HG03097 (cell line): Measurements from ENCODE around the gene SMIM20.

Source experiments
- ATAC-seq: cut with Tn5 transposase; IDR thresholded peaks from one replicate; pipeline ENCODE4 v1.9.1; 2021; ENCODE audit not compliant: unreplicated experiment, low FRiP score

Gene SMIM20

DNA sequence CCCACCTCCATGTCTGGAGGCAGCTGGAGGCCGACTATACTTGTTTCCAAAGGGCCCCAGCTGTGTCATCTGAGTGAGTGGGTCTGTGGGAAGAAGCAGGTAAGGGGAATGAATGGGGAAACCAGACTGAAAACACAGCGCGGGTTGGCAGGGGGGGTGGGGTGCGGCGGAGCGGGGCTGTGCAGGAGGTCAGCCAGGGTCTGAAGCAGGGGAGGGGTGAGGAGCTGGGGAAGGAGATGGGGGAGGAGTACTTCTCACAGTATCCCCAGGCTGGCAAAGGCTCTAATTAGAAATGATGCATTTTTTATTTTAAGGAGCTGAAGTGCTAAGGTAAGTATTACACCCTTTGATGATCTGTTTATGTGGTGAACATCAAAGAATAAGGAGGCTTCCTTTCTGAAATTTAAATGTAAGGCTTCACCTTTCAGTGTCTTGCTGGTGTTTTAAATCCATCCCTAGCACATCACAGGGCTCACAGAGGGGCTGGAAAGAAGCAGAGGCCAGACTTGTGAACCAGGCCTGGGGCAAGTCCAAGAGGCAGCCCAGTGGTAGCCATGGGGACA, 37.5 kb downstream of the SMIM20 start:
- no peak for ATAC-seq

DNA sequence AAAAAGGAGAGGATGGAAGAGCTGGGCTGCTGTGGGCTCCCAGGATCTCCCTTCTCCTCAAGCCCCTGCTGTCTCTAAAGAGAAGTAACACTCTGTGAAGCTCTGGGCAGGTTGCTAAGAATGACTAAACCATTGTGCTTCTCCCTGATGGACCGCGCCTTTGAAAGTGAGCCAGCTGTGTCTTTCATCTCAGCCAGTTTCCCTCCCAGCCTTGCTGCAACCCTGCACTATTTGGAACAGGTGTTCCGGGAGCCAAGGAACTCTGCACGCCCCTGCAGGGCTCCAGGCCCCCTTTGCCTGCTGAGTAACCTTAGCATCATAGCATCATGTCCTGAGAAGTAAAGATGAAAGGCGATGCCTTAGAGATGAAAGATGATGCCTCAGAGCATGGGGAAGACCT, 39.7 kb downstream of the SMIM20 start:
- ATAC-seq = no peak

DNA sequence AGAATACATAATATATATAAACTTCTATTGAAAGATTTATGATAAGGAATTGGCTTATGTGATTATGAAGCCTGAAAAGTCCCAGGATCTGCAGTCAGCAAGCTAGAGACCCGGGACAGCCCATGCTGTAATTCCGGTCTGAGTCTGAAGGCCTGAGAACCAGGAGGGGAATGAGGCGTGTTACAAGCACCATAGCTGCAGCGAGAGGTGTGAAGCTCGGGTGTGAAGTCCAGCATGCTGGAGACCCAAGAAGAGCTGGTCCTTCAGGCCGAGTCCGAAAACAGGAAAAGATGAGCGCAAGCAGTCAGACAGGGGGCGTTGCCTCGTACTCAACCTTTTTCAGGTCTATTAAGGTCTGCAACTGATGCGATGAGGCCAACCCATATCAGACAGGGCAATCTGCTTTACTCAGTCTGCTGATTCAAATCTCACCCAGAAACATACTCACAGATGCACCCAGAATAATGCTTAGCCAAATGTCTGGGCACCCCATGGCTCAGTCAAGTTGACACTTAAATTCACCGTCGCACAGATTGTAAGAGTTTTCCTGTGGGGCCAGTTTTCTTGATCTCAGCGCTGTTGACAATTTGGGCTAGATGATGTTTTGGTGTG, 40.4 kb downstream of the SMIM20 start:
- no peak for ATAC-seq

DNA sequence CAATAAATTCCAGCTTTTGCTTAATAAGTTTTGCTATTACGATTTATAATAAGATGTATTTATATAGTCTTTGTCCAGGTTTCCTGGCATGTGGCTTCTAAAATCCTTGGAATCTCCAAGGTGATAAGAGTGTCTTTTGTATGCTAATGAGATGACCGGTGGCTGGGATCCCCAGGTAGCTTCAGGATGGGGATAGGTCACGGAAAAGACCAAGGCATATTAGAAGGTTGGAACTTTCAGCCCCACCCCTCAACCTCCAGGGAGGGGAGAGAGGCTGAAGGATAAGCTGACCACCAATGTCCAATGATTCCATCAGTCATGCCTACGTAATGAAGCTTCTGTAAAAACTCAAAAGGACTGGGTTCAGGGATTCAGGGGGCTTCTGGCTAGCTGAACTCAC, 41.7 kb downstream of the SMIM20 start:
- ATAC-seq = no peak

DNA sequence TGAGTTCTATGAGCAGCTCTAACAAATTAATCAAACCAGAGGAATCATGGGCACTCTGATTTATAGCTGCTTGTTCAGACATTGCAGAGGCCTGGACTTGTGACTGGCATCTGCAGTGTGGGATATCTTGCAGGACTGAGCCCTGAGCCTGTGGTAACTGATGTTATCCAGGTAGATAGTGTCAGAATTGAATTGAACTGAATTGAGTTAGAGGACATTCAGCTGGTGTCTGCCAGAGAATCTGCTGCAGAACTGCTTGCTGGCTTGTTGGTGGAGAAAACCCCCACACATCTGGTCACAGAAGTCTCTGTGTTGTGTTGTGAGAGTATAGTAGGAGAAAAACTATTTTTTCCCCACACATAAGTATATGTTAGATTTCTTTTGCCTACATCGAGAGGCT, 42.2 kb downstream of the SMIM20 start:
- no peak for ATAC-seq

DNA sequence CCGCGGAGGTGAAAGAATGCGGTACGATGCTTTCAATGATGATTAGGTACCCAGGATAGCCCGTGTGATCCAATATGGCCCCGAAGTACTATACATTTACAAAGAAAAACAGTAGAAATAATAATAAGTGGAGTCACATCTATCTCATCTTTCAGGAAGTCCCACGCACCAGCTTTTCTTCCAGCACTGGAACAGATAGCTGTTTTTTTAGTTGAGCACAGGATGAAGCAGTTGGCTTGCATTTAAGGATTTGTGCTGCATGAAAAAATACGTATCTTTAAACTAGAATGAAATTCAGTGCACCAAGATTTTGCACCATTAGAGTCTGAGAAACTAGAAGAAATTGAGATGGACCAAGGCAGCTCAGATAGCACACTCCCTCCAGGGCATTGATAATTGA, 44.1 kb downstream of the SMIM20 start:
- ATAC-seq = no peak

- ATAC-seq = no peak
These were observed 48.4 kb downstream of the SMIM20 start for GRCh38 chr4:25962393-25962792.

GRCh38 chr4:25965629-25966028, 51.6 kb downstream of the SMIM20 start:
- no peak for ATAC-seq

DNA sequence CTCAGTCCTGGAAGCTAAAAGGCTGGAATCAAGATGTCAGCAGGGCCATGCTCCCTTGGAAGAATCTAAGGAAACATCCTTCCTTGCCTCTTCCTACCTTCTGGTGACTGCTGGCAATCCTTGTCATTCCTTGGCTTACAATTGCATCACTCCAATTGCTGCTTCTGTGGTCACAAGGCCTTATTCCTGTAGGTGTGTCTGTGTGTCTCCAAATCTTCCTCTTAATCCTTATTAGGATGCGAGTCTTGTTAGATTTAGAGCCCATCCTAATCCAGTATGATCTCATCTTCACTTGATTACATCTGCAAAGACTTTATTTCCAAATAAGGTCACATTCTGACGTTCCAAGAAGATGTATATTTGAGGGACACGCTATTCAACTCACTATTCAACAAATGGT, 52.2 kb downstream of the SMIM20 start:
- ATAC-seq = no peak

- ATAC-seq = no peak
These were observed 55.5 kb downstream of the SMIM20 start for GRCh38 chr4:25969374-25970155.

- ATAC-seq = peak; percentile 54
These were observed 56.2 kb downstream of the SMIM20 start for GRCh38 chr4:25970226-25970675.

- no peak for ATAC-seq
These were observed 56.8 kb downstream of the SMIM20 start for GRCh38 chr4:25970691-25971432.

DNA sequence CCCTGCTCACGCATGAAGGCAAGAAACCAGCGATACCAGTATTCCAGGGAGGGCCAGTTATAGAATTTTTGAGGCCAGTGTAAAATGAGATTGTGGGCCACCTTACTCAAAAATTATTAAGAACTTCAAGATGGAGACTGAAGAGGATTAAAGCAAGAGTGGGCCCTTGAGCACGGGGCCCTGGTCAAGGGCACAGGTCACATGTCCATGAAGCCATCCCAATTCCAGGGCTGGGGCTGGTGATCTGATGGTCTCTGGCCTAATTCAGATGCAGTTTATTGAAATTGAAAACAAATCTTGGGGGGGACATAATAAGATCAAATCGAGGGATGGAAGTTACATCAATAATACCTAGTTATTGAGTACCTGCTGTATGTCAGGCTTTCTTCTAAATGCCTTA, 58.3 kb downstream of the SMIM20 start:
- no peak for ATAC-seq

GRCh38 chr4:25972984-25973745, 59.1 kb downstream of the SMIM20 start:
- ATAC-seq = no peak

- ATAC-seq = no peak
These were observed 62.8 kb downstream of the SMIM20 start for GRCh38 chr4:25976780-25977179.

- no peak for ATAC-seq
These were observed 63.6 kb downstream of the SMIM20 start for GRCh38 chr4:25977397-25978170.

DNA sequence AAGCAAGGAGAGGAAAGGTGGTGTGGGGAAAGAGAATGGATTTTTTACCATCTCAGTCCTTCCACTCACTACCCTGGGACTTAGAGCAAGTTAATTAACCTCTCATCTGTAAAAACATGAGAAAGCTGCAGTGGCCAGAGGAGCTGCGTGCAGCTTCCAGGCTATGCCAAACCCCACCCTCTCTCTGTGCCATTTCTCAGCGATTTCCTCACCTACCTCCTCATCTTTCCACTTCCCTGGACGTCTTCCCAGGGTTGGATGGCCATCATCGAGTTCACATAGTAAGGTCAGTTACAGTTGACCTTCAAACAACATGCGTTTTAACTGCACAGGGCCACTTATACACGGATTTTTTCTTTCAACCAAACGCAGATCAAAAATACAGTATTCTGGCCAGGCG, 64.3 kb downstream of the SMIM20 start:
- no peak for ATAC-seq
